GM19023 (cell line): ENCODE results near the gene JAK1.
A peak's percentile ranks its signal among the peaks of the same experiment; 100 is the strongest.

Experiments
- ATAC-seq: cut with Tn5 transposase; IDR thresholded peaks from one replicate; pipeline ENCODE4 v1.9.1; 2021; ENCODE audit warnings: mild to moderate bottlenecking, moderate library complexity; ENCODE audit not compliant: unreplicated experiment

JAK1 gene

GRCh38 chr1:64894438-64895196 is 71.7 kb downstream of the JAK1 start:
- no peak for ATAC-seq

- no peak for ATAC-seq
Observed at GRCh38 chr1:64893921-64894320, 72.4 kb downstream of the JAK1 start.

- ATAC-seq: no peak
Observed at GRCh38 chr1:64892576-64893573, 73.5 kb downstream of the JAK1 start.

- no peak for ATAC-seq
Observed at GRCh38 chr1:64891448-64891825, 74.9 kb downstream of the JAK1 start.

- ATAC-seq: no peak
Observed at GRCh38 chr1:64890699-64891447, 75.5 kb downstream of the JAK1 start.

- no peak for ATAC-seq
Observed at GRCh38 chr1:64887689-64888217, 78.6 kb downstream of the JAK1 start.

- no peak for ATAC-seq
Observed at GRCh38 chr1:64886877-64887276, 79.5 kb downstream of the JAK1 start.

- no peak for ATAC-seq
Observed at GRCh38 chr1:64885648-64886047, 80.7 kb downstream of the JAK1 start.

- no peak for ATAC-seq
Observed at GRCh38 chr1:64884261-64885040, 81.9 kb downstream of the JAK1 start.

- peak; percentile 96 for ATAC-seq
Observed at GRCh38 chr1:64882574-64883255, 83.6 kb downstream of the JAK1 start.

GRCh38 chr1:64881281-64881680 is 85.1 kb downstream of the JAK1 start:
- no peak for ATAC-seq

- ATAC-seq: no peak
Observed at GRCh38 chr1:64880449-64880848, 85.9 kb downstream of the JAK1 start.

- no peak for ATAC-seq
Observed at GRCh38 chr1:64878931-64879611, 87.3 kb downstream of the JAK1 start.

GRCh38 chr1:64878090-64878489 is 88.3 kb downstream of the JAK1 start:
- ATAC-seq: no peak

GRCh38 chr1:64877598-64877997 is 88.8 kb downstream of the JAK1 start:
- no peak for ATAC-seq

- ATAC-seq: no peak
Observed at GRCh38 chr1:64877151-64877550, 89.2 kb downstream of the JAK1 start.

- ATAC-seq: no peak
Observed at GRCh38 chr1:64875606-64876005, 90.7 kb downstream of the JAK1 start.

- ATAC-seq: no peak
Observed at GRCh38 chr1:64875101-64875500, 91.2 kb downstream of the JAK1 start.

GRCh38 chr1:64874666-64875065 is 91.7 kb downstream of the JAK1 start:
- no peak for ATAC-seq
